ENCODE measurements around the gene P2RY2. TPM values are rescaled to one million over a fixed set of nuclear protein-coding genes. Genes with fewer than 3 reads are reported as not detected.

The P2RY2 gene
- total RNA-seq, 1 donor from 2014 or later = 12.1 TPM

DNA sequence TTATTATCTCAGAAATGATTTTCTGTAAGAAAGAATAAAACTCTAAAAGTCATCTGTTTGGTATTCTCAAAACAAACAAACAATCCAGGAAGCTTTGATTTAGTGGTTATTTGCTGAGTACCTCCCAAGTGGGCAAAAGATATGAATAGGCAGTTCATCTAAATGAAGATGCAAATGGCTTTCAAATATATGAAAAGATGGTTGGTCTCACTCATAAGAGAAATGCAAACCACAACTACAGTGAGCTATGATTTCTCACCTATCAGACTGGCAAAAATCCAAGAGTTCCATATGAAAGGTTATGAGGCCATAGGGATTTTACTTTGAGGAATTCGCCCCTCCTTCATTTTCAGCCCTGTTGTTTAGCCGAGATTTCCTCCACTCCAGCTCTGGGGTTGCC is 11.3 kb upstream of the P2RY2 start:
- Mint-ChIP-seq H3K27ac (no peak overlapping the region), H3K9me3 (no peaks in the 10 kb centered on the region), H3K4me1 (ENCODE audit: unreplicated experiment) (no peaks in the 10 kb centered on the region), H3K27me3 (no peaks in the 10 kb centered on the region), H3K36me3 (no peaks in the 10 kb centered on the region), H3K4me3 (no peak overlapping the region)
- TF ChIP-seq, protein P1, sequence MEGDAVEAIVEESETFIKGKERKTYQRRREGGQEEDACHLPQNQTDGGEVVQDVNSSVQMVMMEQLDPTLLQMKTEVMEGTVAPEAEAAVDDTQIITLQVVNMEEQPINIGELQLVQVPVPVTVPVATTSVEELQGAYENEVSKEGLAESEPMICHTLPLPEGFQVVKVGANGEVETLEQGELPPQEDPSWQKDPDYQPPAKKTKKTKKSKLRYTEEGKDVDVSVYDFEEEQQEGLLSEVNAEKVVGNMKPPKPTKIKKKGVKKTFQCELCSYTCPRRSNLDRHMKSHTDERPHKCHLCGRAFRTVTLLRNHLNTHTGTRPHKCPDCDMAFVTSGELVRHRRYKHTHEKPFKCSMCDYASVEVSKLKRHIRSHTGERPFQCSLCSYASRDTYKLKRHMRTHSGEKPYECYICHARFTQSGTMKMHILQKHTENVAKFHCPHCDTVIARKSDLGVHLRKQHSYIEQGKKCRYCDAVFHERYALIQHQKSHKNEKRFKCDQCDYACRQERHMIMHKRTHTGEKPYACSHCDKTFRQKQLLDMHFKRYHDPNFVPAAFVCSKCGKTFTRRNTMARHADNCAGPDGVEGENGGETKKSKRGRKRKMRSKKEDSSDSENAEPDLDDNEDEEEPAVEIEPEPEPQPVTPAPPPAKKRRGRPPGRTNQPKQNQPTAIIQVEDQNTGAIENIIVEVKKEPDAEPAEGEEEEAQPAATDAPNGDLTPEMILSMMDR (conservative IDR thresholded peaks at IDR 0.05) = no peak
- no peak for DNase-seq (ENCODE audit: extremely low spot score, unreplicated experiment)

DNA sequence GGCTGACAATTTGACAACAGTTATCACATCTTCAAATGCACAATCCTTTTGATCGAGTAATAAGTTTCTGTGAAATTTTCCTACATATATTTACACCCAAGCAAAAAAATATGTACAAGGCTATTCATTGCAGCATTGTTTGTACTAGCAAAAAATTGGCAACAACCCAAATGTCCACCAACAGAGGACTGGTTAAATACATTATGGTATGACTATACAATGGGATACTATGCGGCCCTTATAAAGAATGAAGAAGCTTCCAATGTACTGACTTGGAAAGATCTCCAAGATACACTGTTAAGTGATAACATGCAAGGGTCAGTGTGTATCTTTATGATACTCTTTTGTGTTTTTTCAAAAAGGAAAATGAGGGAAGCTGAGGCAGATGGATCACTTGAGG is 8.2 kb upstream of the P2RY2 start:
- Mint-ChIP-seq H3K27me3 (no peaks in the 10 kb centered on the region), H3K27ac (no peak overlapping the region), H3K36me3 (no peaks in the 10 kb centered on the region), H3K4me1 (ENCODE audit: unreplicated experiment) (peaks cover 12% of the 10 kb centered on the region), H3K9me3 (no peaks in the 10 kb centered on the region), H3K4me3 (no peak overlapping the region)
- TF ChIP-seq, protein P1 (conservative IDR thresholded peaks at IDR 0.05) = no peak
- DNase-seq (ENCODE audit: extremely low spot score, unreplicated experiment) = no peak

DNA sequence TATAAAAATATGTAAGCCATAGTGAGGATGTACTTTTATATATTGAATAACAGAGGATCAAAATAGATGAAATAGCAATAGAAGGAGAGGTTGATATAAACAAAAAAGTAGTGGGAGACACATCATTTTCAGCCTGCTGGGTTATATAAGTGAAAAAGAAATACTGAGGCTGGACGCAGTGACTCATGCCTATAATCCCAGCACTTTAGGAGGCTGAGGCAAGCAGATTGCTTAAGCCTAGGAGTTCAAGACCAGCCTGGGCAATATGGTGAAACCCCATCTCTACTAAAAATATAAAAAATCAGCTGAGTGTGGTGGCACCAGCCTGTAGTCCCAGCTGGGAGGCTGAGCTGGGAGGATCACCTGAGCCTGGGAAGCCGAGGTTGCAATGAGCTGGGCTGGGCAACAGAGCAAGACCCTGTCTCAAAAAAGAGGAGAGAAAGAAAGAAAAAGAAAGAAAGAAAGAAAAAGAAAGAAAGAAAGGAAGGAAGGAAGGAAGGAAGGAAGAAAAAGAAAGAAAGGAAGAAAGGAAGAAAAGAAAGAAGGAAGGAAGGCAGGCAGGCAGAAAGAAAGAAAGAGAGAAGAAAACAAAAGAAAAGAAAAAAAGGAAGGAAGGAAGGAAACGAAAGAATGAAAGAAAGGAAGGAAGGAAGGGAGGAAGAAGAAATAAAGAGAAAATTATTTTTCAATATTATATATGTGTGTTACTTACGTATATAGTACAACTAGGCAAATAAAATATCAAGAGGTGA is 7.0 kb upstream of the P2RY2 start:
- no peaks in the 10 kb centered on the region for H3K9me3 Mint-ChIP-seq
- H3K36me3 Mint-ChIP-seq = no peaks in the 10 kb centered on the region
- H3K4me1 Mint-ChIP-seq (ENCODE audit: unreplicated experiment) = peaks cover 12% of the 10 kb centered on the region
- DNase-seq (ENCODE audit: extremely low spot score, unreplicated experiment) = no peak
- TF ChIP-seq, protein P1 (conservative IDR thresholded peaks at IDR 0.05) = no peak
- H3K4me3 Mint-ChIP-seq = no peak overlapping the region
- H3K27me3 Mint-ChIP-seq = no peaks in the 10 kb centered on the region
- no peak overlapping the region for H3K27ac Mint-ChIP-seq

DNA sequence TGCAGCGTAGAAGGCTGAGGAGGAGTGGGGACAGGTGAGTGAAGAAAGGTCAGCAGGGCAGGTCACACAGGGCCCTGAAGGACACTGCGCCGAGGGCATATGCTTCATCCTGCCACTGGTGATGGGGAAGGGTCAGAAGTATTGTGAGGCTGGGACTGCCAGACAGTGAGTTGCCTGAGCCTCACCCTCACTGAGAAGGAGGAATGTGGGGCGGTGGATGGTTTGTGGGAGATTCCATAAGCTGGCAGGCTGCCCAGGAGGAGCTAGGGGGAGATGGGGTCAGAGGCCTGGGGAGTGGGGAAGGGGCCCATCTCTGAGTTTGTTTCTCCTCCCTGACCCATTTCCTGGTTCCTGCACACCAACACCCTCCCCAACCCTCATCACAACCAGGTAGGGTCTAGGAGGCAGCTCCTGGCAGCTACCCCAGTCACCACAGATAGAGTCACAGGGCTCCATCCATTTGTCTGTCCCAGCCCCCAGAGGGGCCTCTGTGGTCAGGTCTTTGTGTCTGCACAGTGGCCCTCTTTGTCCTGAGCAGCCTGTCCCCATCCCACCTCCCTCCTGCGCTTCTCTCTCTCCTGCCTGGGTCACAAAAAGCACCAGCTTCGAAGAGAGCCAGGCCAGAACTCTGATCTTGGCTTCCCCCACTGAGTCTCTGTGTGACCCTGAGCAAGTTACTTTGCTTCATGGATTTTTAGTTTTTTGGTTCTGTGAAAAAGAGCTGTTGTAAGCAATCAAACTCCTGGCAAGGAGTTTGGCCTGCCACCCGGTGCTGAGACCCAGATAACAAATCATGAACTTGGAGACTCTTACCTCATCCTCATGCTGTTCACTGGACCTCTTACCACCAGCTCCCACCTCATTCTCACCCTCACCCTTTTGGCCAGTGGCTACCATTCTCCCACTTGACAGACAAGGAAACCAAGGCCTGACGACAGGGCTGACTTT is 4.6 kb upstream of the P2RY2 start:
- no peak for DNase-seq (ENCODE audit: extremely low spot score, unreplicated experiment)
- Mint-ChIP-seq H3K27ac (no peak overlapping the region), H3K4me1 (ENCODE audit: unreplicated experiment) (peaks cover 20% of the 10 kb centered on the region), H3K4me3 (peak overlapping the region; percentile 10), H3K36me3 (no peaks in the 10 kb centered on the region), H3K27me3 (peaks cover 10% of the 10 kb centered on the region), H3K9me3 (no peaks in the 10 kb centered on the region)
- TF ChIP-seq, protein P1 (conservative IDR thresholded peaks at IDR 0.05) = no peak

DNA sequence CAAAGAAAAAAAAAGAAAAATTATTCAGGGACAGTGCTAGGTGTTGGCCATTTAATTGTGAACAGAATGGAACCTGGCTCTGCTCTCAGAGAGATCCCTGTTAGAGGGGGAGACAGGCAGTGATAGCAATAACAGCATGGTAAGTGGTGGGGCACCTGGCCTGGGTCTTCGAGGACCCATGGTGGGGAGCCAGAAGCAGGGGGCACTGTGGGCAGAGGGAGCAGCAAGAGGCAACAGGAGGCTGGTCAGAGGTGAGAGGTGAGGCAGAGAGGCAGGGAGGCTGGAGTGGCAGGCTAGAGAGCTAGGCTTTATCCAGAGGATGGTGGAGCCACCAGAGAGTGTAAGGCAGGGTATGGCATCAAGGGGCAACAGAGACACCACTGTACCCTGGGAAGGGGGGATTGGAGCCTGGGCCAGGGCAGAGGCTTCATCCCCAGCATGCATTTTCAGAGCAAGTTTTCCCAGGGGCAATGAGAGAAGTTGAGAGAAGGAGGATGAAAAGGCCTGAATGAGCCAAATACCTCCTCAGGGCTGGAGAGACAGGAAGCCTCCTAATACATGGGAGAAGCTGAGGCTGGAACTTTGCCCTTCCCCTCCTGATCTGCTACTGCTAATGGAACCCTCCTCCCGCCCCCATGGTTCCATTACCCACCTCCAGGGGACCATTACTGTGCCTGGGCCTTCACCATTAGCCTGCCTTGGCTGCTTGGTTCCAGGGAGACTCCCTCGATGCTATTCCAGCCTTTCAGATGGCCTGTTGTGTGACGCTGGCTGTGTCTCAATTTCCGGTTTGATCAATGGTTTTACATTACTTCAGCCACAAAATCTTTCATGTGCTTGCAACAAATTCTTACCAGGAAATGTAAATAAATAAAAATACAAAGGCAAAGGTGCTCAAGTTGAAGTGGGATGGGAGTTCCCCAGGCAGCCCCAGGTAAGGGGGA is 2.6 kb upstream of the P2RY2 start:
- Mint-ChIP-seq H3K27me3 (peaks cover 28% of the 10 kb centered on the region), H3K4me3 (no peak overlapping the region), H3K36me3 (no peaks in the 10 kb centered on the region), H3K27ac (peak overlapping the region; percentile 39), H3K9me3 (no peaks in the 10 kb centered on the region), H3K4me1 (ENCODE audit: unreplicated experiment) (peaks cover 28% of the 10 kb centered on the region)
- TF ChIP-seq, protein P1 (conservative IDR thresholded peaks at IDR 0.05) = no peak
- DNase-seq (ENCODE audit: extremely low spot score, unreplicated experiment) = no peak

All from type B pancreatic cell (in vitro differentiated cells).